H1 (cell line): Measurements from ENCODE around the gene RFFL. TPM values are rescaled to one million over a fixed set of nuclear protein-coding genes. Genes with fewer than 3 reads are reported as not detected.

Experiments used
- CTCF ChIA-PET: fragments of 300-600 bp; sonication (Branson Sonifier 250); formaldehyde crosslinking; loops from one replicate; lab custom pipeline; 2021; ENCODE audit not compliant: partially characterized antibody; lab: Charles Lee
- POLR2A ChIA-PET: fragments of 300-600 bp; sonication (Branson Sonifier 250); formaldehyde crosslinking; loops from one replicate; lab custom pipeline; 2021; ENCODE audit warnings: inconsistent platforms; ENCODE audit not compliant: partially characterized antibody; lab: Charles Lee
- DNase-seq, 2 experiments: peaks; one replicate each; pipeline versions ENCODE4 v3.0.0 to v3.0.0-alpha.2; 2010 to 2022; ENCODE audit warnings: low spot score in 2 of 2, low read depth in 1 of 2, mixed read lengths in 1 of 2
- FAIRE-seq: peaks from 2 replicates; lab custom pipeline; 2011; peaks lifted over from hg19 to GRCh38; lab: Jason Lieb, UNC
- H2AFZ ChIP-seq: 2 replicates; pipeline ENCODE4 v1.8.1; 2012; ENCODE audit warnings: low read length, inconsistent platforms
- H2AK5ac ChIP-seq: 2 replicates; pipeline ENCODE4 v1.6.1; 2013; ENCODE audit warnings: low read depth, low read length
- H2BK120ac ChIP-seq: replicated peaks from 2 replicates; pipeline ENCODE3; 2013; ENCODE audit warnings: low read depth, low read length, inconsistent platforms
- H2BK12ac ChIP-seq: 2 replicates; pipeline ENCODE4 v1.6.1; 2013; ENCODE audit warnings: low read depth, low read length
- H2BK15ac ChIP-seq: 2 replicates; pipeline ENCODE4 v1.6.1; 2013; ENCODE audit warnings: low read length
- H2BK20ac ChIP-seq: 2 replicates; pipeline ENCODE4 v1.6.1; 2013; ENCODE audit warnings: low read length
- H2BK5ac ChIP-seq: 2 replicates; pipeline ENCODE4 v1.6.1; 2013; ENCODE audit warnings: low read depth, low read length
- H3K14ac ChIP-seq: 2 replicates; pipeline ENCODE4 v1.6.1; 2013; ENCODE audit warnings: inconsistent platforms; ENCODE audit not compliant: insufficient read length
- H3K18ac ChIP-seq: 2 replicates; pipeline ENCODE4 v1.6.1; 2013; ENCODE audit warnings: low read length; ENCODE audit errors: extremely low read depth
- H3K23ac ChIP-seq: 2 replicates; pipeline ENCODE4 v1.6.1; 2013; ENCODE audit warnings: inconsistent platforms; ENCODE audit not compliant: insufficient read length
- H3K23me2 ChIP-seq: 2 replicates; pipeline ENCODE4 v1.6.1; 2013; ENCODE audit warnings: low read depth, low read length
- H3K27ac ChIP-seq: 2 replicates; pipeline ENCODE4 v1.6.1; 2011; ENCODE audit warnings: low read depth, low read length, inconsistent platforms
- H3K27me3 ChIP-seq, 4 experiments: replicated peaks in 1 of 4; 1 replicate in 1 of 4; 2 replicates in 3 of 4; pipeline versions ENCODE4 v1.6.1 to v1.8.1; 2011 to 2013; ENCODE audit warnings: low read length in 3 of 4, mild to moderate bottlenecking in 3 of 4, inconsistent platforms in 2 of 4, mixed read lengths in 2 of 4, moderate library complexity in 1 of 4; ENCODE audit not compliant: control insufficient read depth in 3 of 4, insufficient read depth in 3 of 4; ENCODE audit errors: extremely low read depth in 1 of 4
- H3K36me3 ChIP-seq, 4 experiments: 2 replicates each; pipeline versions ENCODE4 v1.6.1 to v1.8.1; 2011 to 2013; ENCODE audit warnings: mild to moderate bottlenecking in 4 of 4, low read length in 3 of 4, moderate library complexity in 2 of 4, control low read depth in 1 of 4, inconsistent platforms in 1 of 4; ENCODE audit not compliant: insufficient read depth in 4 of 4, control insufficient read depth in 2 of 4
- H3K4ac ChIP-seq: replicated peaks from 2 replicates; pipeline ENCODE3; 2013; ENCODE audit warnings: low read length, low read depth, mixed read lengths, inconsistent platforms; ENCODE audit not compliant: insufficient read length
- H3K4me1 ChIP-seq, 4 experiments: replicated peaks in 1 of 4; 1 replicate in 1 of 4; 2 replicates in 3 of 4; pipeline versions ENCODE4 v1.6.1 to v1.8.1; 2011 to 2013; ENCODE audit warnings: low read length in 3 of 4, inconsistent platforms in 2 of 4, mixed read lengths in 1 of 4; ENCODE audit not compliant: insufficient read depth in 4 of 4, control insufficient read depth in 3 of 4
- H3K4me2 ChIP-seq, 2 experiments: 2 replicates each; pipeline versions ENCODE4 v1.6.1 to v1.8.1; 2011 to 2013; ENCODE audit warnings: low read depth in 2 of 2, low read length in 2 of 2, control low read depth in 1 of 2, inconsistent platforms in 1 of 2, mild to moderate bottlenecking in 1 of 2; ENCODE audit not compliant: insufficient read depth in 1 of 2
- H3K4me3 ChIP-seq, 4 experiments: fragments of 200-600, 300-600 bp in 1 of 4; sonication (generic), shearing (Covaris generic), sonication (Bioruptor Twin) in 1 of 4; 2 replicates each; pipeline versions ENCODE4 v1.5.1 to v1.8.1; 2011 to 2016; ENCODE audit warnings: low read length in 4 of 4, low read depth in 3 of 4, control low read depth in 2 of 4, inconsistent platforms in 2 of 4, mild to moderate bottlenecking in 2 of 4, mixed read lengths in 1 of 4, moderate library complexity in 1 of 4; ENCODE audit not compliant: insufficient read depth in 2 of 4; ENCODE audit errors: extremely low read depth in 1 of 4
- H3K56ac ChIP-seq: replicated peaks from 2 replicates; pipeline ENCODE3; 2013; ENCODE audit warnings: low read depth, mild to moderate bottlenecking, mixed read lengths, low read length, inconsistent platforms; ENCODE audit not compliant: insufficient read length
- H3K79me1 ChIP-seq: 2 replicates; pipeline ENCODE4 v1.6.1; 2013; ENCODE audit warnings: low read depth, low read length, control low read depth
- H3K79me2 ChIP-seq, 2 experiments: 2 replicates each; pipeline versions ENCODE4 v1.6.1 to v1.8.1; 2012 to 2013; ENCODE audit warnings: low read length in 2 of 2, mild to moderate bottlenecking in 2 of 2, inconsistent platforms in 1 of 2; ENCODE audit not compliant: insufficient read depth in 2 of 2, control insufficient read depth in 1 of 2
- H3K9ac ChIP-seq, 4 experiments: replicated peaks in 1 of 4; 1 replicate in 1 of 4; 2 replicates in 3 of 4; pipeline versions ENCODE4 v1.6.1 to v1.8.1; 2011 to 2013; ENCODE audit warnings: low read depth in 3 of 4, low read length in 3 of 4, control low read depth in 2 of 4, mild to moderate bottlenecking in 2 of 4, moderate library complexity in 2 of 4, inconsistent platforms in 1 of 4; ENCODE audit errors: extremely low read depth in 1 of 4
- H3K9me3 ChIP-seq, 2 experiments: 2 replicates each; pipeline versions ENCODE4 v1.6.1 to v1.8.1; 2012 to 2013; ENCODE audit warnings: mild to moderate bottlenecking in 2 of 2, moderate library complexity in 2 of 2, control low read depth in 1 of 2, inconsistent platforms in 1 of 2, low read depth in 1 of 2, low read length in 1 of 2, mixed read lengths in 1 of 2; ENCODE audit not compliant: insufficient read depth in 2 of 2
- H4K20me1 ChIP-seq, 2 experiments: replicated peaks in 1 of 2; 2 replicates each; pipeline versions ENCODE3 to v1.8.1; 2011 to 2013; ENCODE audit warnings: inconsistent platforms in 2 of 2, low read length in 2 of 2, mild to moderate bottlenecking in 1 of 2; ENCODE audit not compliant: insufficient read depth in 2 of 2, control insufficient read depth in 1 of 2
- H4K5ac ChIP-seq: 2 replicates; pipeline ENCODE4 v1.6.1; 2013; ENCODE audit warnings: low read length, low read depth, mixed read lengths, inconsistent platforms; ENCODE audit not compliant: insufficient read length
- H4K8ac ChIP-seq: 2 replicates; pipeline ENCODE4 v1.8.0; 2013; ENCODE audit warnings: mild to moderate bottlenecking, moderate library complexity, low read length, inconsistent platforms; ENCODE audit not compliant: insufficient read depth; ENCODE audit errors: extremely low read depth
- H4K91ac ChIP-seq: replicated peaks from 2 replicates; pipeline ENCODE3; 2013; ENCODE audit warnings: low read length, mixed read lengths, inconsistent platforms; ENCODE audit not compliant: insufficient read length
- ASH2L ChIP-seq: fragments of 200-600, 300-600 bp; sonication (generic); IDR thresholded peaks from one replicate; pipeline ENCODE4 v1.7.1; 2017; ENCODE audit warnings: low read length
- CHD1 ChIP-seq: IDR thresholded peaks from 2 replicates; pipeline ENCODE4 v1.6.1; 2012; ENCODE audit warnings: low read depth, low read length, improper control_type of control experiment
- CHD2 ChIP-seq: IDR thresholded peaks from 2 replicates; pipeline ENCODE4 v1.6.1; 2012; ENCODE audit warnings: low read length, improper control_type of control experiment
- CTBP2 ChIP-seq: IDR thresholded peaks from 2 replicates; pipeline ENCODE4 v1.7.0; 2011; ENCODE audit warnings: borderline replicate concordance, mild to moderate bottlenecking, moderate library complexity, mixed read lengths, low read length; ENCODE audit not compliant: insufficient read depth, insufficient read length
- FOSL1 ChIP-seq: IDR thresholded peaks from 2 replicates; pipeline ENCODE4 v1.6.1; 2011; ENCODE audit warnings: mild to moderate bottlenecking, low read depth, low read length, moderate library complexity; ENCODE audit not compliant: insufficient read depth
- HDAC2 ChIP-seq, 2 experiments: fragments of 300-600 bp in 1 of 2; sonication (generic) in 1 of 2; IDR thresholded peaks; 2 replicates each; pipeline ENCODE4 v1.6.1; 2011 to 2012; ENCODE audit warnings: low read depth in 2 of 2, low read length in 2 of 2, mild to moderate bottlenecking in 2 of 2, moderate library complexity in 2 of 2, borderline replicate concordance in 1 of 2, inconsistent platforms in 1 of 2
- KDM4A ChIP-seq: IDR thresholded peaks from one replicate; pipeline ENCODE4 v1.7.1; 2012; ENCODE audit warnings: low read depth, mild to moderate bottlenecking, moderate library complexity, low read length, inconsistent platforms; ENCODE audit not compliant: severe bottlenecking
- SIN3A ChIP-seq, 2 experiments: IDR thresholded peaks in 1 of 2; conservative IDR thresholded peaks in 1 of 2; 2 replicates each; pipeline ENCODE4 v1.6.1; 2011 to 2012; ENCODE audit warnings: low read length in 2 of 2, improper control_type of control experiment in 1 of 2, low read depth in 1 of 2, mild to moderate bottlenecking in 1 of 2
- TAF7 ChIP-seq: optimal IDR thresholded peaks from 2 replicates; pipeline ENCODE3; 2011; ENCODE audit warnings: low read depth, mild to moderate bottlenecking, inconsistent platforms, low read length, moderate library complexity, borderline replicate concordance
- WGBS, 2 experiments: shearing (Covaris generic) in 1 of 2; methylation state at CpG; one replicate each; pipeline versions ENCODE4 v1.1.6 to v1.1.7; 2013 to 2015; ENCODE audit warnings: low lambda C conversion rate in 2 of 2, mixed read lengths in 2 of 2, inconsistent platforms in 1 of 2, low coverage in 1 of 2, missing lambda C conversion rate in 1 of 2; ENCODE audit not compliant: insufficient replicate concordance in 2 of 2, insufficient coverage in 1 of 2, insufficient read length in 1 of 2; ENCODE audit errors: extremely low coverage in 1 of 2, missing lambda C conversion rate in 1 of 2; 5-methylcytosine and 5-hydroxymethylcytosine counted together
- polyA plus RNA-seq, 7 experiments: library from polyadenylated mRNA; depleted of rRNA in 3 of 7; stranded (reverse) in 5 of 7; unstranded in 2 of 7; fragments of >200 nt in 5 of 7; fragments of 200-250 nt in 2 of 7; gene quantifications; 1 replicate in 5 of 7; 2 replicates in 1 of 7; 4 replicates in 1 of 7; pipeline versions ENCODE4 v1.2.1 to v1.2.3, GENCODE V29; 2011 to 2013; ENCODE audit warnings: missing spikeins in 2 of 7, mixed read lengths in 2 of 7
- total RNA-seq: library from RNA; stranded (reverse); fragmentation: NEBNext Ultra II Directional; extraction: Animal tissue kit (Norgen Biotek cat#: 25700); gene quantifications from 2 replicates; pipeline ENCODE4 v1.2.1, GENCODE V29; 2021
- TF ChIP-seq, protein P1 (sequence below): IDR thresholded peaks from 2 replicates; pipeline ENCODE4 v1.6.1; 2011; ENCODE audit warnings: low read length, improper control_type of control experiment
- TF ChIP-seq, protein P2 (sequence below): IDR thresholded peaks from 2 replicates; pipeline ENCODE4 v1.6.1; 2012; ENCODE audit warnings: inconsistent platforms

RFFL gene
- total and polyA plus RNA-seq, 2 of the 8 experiments (the other 6 are each of a cell fraction or from before 2014, with no cell fraction given): 14.0 to 24.5 TPM

GRCh38 chr17:35053204-35053603, 10.3 kb downstream of the RFFL start:
- Histone ChIP-seq H4K20me1 (no peaks in the 10 kb centered on the region), H3K27me3 (no peaks in the 10 kb centered on the region), H3K27ac (no peak overlapping the region), H2BK5ac (no peak overlapping the region), H2BK15ac (no peak overlapping the region), H3K23ac (no peak overlapping the region), H3K18ac (no peak overlapping the region), H3K23me2 (no peaks in the 10 kb centered on the region; the same call in 1 of the 2 replicates), H3K4ac (no peak overlapping the region), H3K4me3 (no peak overlapping the region), H2AK5ac (no peak overlapping the region), H4K91ac (no peak overlapping the region), H2BK20ac (no peak overlapping the region), H3K4me2 (no peak overlapping the region), H3K79me2 (no peaks in the 10 kb centered on the region), H3K9ac (no peak overlapping the region), H3K4me1 (no peaks in the 10 kb centered on the region), H3K79me1 (no peaks in the 10 kb centered on the region; the same call in 1 of the 2 replicates), H4K8ac (no peak overlapping the region), H4K5ac (no peak overlapping the region), H3K36me3 (no peaks in the 10 kb centered on the region), H2AFZ (no peak overlapping the region), H2BK120ac (no peak overlapping the region), H3K56ac (no peak overlapping the region), H2BK12ac (no peak overlapping the region), H3K14ac (no peak overlapping the region), H3K9me3 (no peaks in the 10 kb centered on the region)
- DNase-seq (no peak), FAIRE-seq (no peak)
- ChIA-PET POLR2A (interaction anchor here (0.7 to 1.8 kb wide), 2 partner anchors 12 to 37 kb away, joined by 3 to 5 read pairs; no protein-coding TSS in a partner anchor), CTCF (interaction anchor here (1.3 kb wide), 1 partner anchor 12 kb away, joined by 4 read pairs; no protein-coding TSS in a partner anchor)
- TF ChIP-seq, protein P1, sequence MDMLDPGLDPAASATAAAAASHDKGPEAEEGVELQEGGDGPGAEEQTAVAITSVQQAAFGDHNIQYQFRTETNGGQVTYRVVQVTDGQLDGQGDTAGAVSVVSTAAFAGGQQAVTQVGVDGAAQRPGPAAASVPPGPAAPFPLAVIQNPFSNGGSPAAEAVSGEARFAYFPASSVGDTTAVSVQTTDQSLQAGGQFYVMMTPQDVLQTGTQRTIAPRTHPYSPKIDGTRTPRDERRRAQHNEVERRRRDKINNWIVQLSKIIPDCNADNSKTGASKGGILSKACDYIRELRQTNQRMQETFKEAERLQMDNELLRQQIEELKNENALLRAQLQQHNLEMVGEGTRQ: no peak
- TF ChIP-seq HDAC2 (IDR thresholded peaks at IDR 0.05; ENCODE audit: borderline replicate concordance in 1 of 2, low read depth in 2 of 2, low read length in 2 of 2) (no peak), FOSL1 (no peak), CHD1 (no peak), ASH2L (no peak), TAF7 (no peak), SIN3A (conservative IDR thresholded peaks at IDR 0.05 in 1 of 2, IDR thresholded peaks at IDR 0.05 in 1 of 2; ENCODE audit: low read depth in 1 of 2, low read length in 2 of 2) (no peak), CTBP2 (no peak), CHD2 (no peak), KDM4A (no peak)
- TF ChIP-seq, protein P2, sequence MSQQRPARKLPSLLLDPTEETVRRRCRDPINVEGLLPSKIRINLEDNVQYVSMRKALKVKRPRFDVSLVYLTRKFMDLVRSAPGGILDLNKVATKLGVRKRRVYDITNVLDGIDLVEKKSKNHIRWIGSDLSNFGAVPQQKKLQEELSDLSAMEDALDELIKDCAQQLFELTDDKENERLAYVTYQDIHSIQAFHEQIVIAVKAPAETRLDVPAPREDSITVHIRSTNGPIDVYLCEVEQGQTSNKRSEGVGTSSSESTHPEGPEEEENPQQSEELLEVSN: no peak
- 88% methylated on average over 1 of the region's 1 CpG; no CpG with 5 or more reads in 1 of the 2 experiments for WGBS, 2 experiments
